Stimulated activated CD4-positive, alpha-beta T cell treated with anti-CD3 and anti-CD28 coated beads, Interleukin-4, amount 100 ng/mL, for 1 hour (primary cell): ENCODE measurements around the gene TMEM203.

Experiments
- DNase-seq: peaks from one replicate; pipeline ENCODE4 v3.0.0-alpha.2; 2020

Gene TMEM203

GRCh38 chr9:137163365-137163715, 42.1 kb downstream of the TMEM203 start:
- DNase-seq: no peak

- no peak for DNase-seq
Measured at GRCh38 chr9:137162505-137163364, 42.7 kb downstream of the TMEM203 start.

- no peak for DNase-seq
Measured at GRCh38 chr9:137161558-137162486, 43.6 kb downstream of the TMEM203 start.

- no peak for DNase-seq
Measured at GRCh38 chr9:137160716-137161557, 44.5 kb downstream of the TMEM203 start.

GRCh38 chr9:137160054-137160425, 45.4 kb downstream of the TMEM203 start:
- no peak for DNase-seq

GRCh38 chr9:137159105-137160053, 46.1 kb downstream of the TMEM203 start:
- no peak for DNase-seq

GRCh38 chr9:137158625-137159024, 46.8 kb downstream of the TMEM203 start:
- DNase-seq: no peak

- no peak for DNase-seq
Measured at GRCh38 chr9:137157618-137158415, 47.6 kb downstream of the TMEM203 start.

GRCh38 chr9:137156567-137157375, 48.7 kb downstream of the TMEM203 start:
- peak; percentile 69 for DNase-seq
